Ovary (tissue), 9 donors: Measurements from ENCODE around the gene TRAPPC3L. TPM values are rescaled to one million over a fixed set of nuclear protein-coding genes. Genes with fewer than 3 reads are reported as not detected.

Experiments used
- DNase-seq, 5 donors: peaks; one replicate each; pipeline ENCODE4 v3.0.0-alpha.2; 2019 to 2020
- H3K27ac ChIP-seq, 2 donors: fragments of 200-600 bp; one replicate each; pipeline versions ENCODE4 v1.5.1 to v1.8.0; 2019 to 2022
- H3K27me3 ChIP-seq: fragments of 200-600 bp; one replicate; pipeline ENCODE4 v1.8.0; 2022
- H3K36me3 ChIP-seq: fragments of 200-600 bp; sonication (generic); one replicate; pipeline ENCODE4 v1.5.1; 2019
- H3K4me1 ChIP-seq: one replicate; pipeline ENCODE4 v1.8.1; 2013; ENCODE audit warnings: mild to moderate bottlenecking, moderate library complexity; ENCODE audit not compliant: insufficient read depth
- H3K4me3 ChIP-seq: fragments of 200-600 bp; sonication (generic); one replicate; pipeline ENCODE4 v1.5.1; 2017
- H3K9me3 ChIP-seq, 2 donors: fragments of 200-600 bp in 1 of 2; sonication (generic) in 1 of 2; one replicate each; pipeline versions ENCODE4 v1.5.1 to v1.8.1; 2013 to 2019; ENCODE audit warnings: mild to moderate bottlenecking in 1 of 2, moderate library complexity in 1 of 2
- EP300 ChIP-seq: sonication (generic); formaldehyde crosslinking; IDR thresholded peaks from one replicate; pipeline ENCODE4 v1.6.1; 2017; ENCODE audit warnings: antibody characterized with exemption
- POLR2A ChIP-seq: fragments of 450-650 bp; IDR thresholded peaks from one replicate; pipeline ENCODE4 v1.6.1; 2017; ENCODE audit warnings: antibody characterized with exemption, mild to moderate bottlenecking, moderate library complexity
- WGBS, 3 donors: extraction: QIAGEN DNeasy Blood & Tissue Kit in 1 of 3; methylation state at CpG; one replicate each; pipeline versions ENCODE4 v1.1.5 to v1.1.7; 2013 to 2017; 5-methylcytosine and 5-hydroxymethylcytosine counted together
- intact Hi-C, 4 donors: fragments of 100-400 bp; cut with DNase I; formaldehyde crosslinking; loops; one replicate each; pipeline versions ENCODE4 v1.11.0 to v1.15.1; 2022 to 2023
- polyA plus RNA-seq, 2 donors: library from polyadenylated mRNA; stranded (reverse); fragments of 200-250 nt in 1 of 2; fragments of 350-450 nt in 1 of 2; fragmentation: Illumina TruSeq in 1 of 2; extraction: RNeasy Lipid Tissue Mini Kit (QIAGEN cat#74804) in 1 of 2; gene quantifications; one replicate each; pipeline ENCODE4 v1.2.3, GENCODE V29; 2013 to 2014
- total RNA-seq, 7 donors: library from RNA; depleted of rRNA in 2 of 7; stranded (reverse); fragments of >200 nt in 2 of 7; fragmentation: NEBNext Ultra II Directional in 3 of 7; extraction: Animal tissue kit (Norgen Biotek cat#: 25700) in 3 of 7; gene quantifications; one replicate each; pipeline versions ENCODE4 v1.1.0 to v1.2.4, GENCODE V29; 2016 to 2023
- TF ChIP-seq, protein P1 (sequence below), 3 donors: fragments of 450-650 bp in 2 of 3; fragments of 200-600 bp in 1 of 3; IDR thresholded peaks; one replicate each; pipeline versions ENCODE4 v1.5.1 to v1.8.0; 2016 to 2022; ENCODE audit warnings: antibody characterized with exemption in 3 of 3, mild to moderate bottlenecking in 1 of 3
- donor health status: DM: no; HTN: no; CAD: no; lungs with moderate emphysema.
- donor health status: DM: no; HTN: no; CAD: no.
- donor health status: Bipolar disorder and iron deficiency.
- donor health status: DM: yes; HTN: yes; CAD: no.
- donor health status: DM: no; HTN: no; CAD: no.
- donor health status: DM: yes; HTN: yes; CAD: no.

Gene TRAPPC3L
- total and polyA plus RNA-seq, 9 donors, result 0.08 to 0.20 (median 0.10) TPM; not detected in 6

DNA sequence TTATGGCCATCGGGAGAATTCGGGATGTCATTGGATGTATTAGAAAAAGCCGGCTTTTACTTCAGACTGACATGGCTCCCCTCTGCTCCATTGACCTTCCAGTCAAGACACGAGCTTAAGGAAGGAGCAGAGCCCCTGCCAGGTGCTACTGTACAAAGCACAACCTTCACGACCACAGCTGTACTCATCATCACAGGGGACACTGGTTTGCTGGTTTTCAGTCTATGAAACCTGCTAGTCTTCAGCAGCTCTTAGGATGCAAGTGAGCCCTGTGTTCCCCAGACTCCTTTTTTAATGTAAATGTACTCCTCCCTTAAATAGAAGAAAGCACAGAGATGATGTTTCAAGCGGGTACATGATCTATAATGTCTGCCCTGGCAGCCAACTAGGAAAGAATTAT lies 1.9 kb upstream of the TRAPPC3L start:
- H3K27ac ChIP-seq, result no peak overlapping the region
- intact Hi-C loops, result no loop called here
- H3K9me3 ChIP-seq, result no peaks in the 10 kb centered on the region
- TF ChIP-seq, protein P1, sequence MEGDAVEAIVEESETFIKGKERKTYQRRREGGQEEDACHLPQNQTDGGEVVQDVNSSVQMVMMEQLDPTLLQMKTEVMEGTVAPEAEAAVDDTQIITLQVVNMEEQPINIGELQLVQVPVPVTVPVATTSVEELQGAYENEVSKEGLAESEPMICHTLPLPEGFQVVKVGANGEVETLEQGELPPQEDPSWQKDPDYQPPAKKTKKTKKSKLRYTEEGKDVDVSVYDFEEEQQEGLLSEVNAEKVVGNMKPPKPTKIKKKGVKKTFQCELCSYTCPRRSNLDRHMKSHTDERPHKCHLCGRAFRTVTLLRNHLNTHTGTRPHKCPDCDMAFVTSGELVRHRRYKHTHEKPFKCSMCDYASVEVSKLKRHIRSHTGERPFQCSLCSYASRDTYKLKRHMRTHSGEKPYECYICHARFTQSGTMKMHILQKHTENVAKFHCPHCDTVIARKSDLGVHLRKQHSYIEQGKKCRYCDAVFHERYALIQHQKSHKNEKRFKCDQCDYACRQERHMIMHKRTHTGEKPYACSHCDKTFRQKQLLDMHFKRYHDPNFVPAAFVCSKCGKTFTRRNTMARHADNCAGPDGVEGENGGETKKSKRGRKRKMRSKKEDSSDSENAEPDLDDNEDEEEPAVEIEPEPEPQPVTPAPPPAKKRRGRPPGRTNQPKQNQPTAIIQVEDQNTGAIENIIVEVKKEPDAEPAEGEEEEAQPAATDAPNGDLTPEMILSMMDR (IDR thresholded peaks at IDR 0.05), result no peak
- TF ChIP-seq EP300 (no peak), POLR2A (no peak)
- no peak overlapping the region for H3K4me3 ChIP-seq
- H3K27me3 ChIP-seq, result no peaks in the 10 kb centered on the region
- no peak for DNase-seq
- no peaks in the 10 kb centered on the region for H3K36me3 ChIP-seq
- H3K4me1 ChIP-seq, result no peaks in the 10 kb centered on the region
- WGBS, 3 donors, result 84 to 92% (median 85%) methylated on average over 6 of the region's 6 CpGs

DNA sequence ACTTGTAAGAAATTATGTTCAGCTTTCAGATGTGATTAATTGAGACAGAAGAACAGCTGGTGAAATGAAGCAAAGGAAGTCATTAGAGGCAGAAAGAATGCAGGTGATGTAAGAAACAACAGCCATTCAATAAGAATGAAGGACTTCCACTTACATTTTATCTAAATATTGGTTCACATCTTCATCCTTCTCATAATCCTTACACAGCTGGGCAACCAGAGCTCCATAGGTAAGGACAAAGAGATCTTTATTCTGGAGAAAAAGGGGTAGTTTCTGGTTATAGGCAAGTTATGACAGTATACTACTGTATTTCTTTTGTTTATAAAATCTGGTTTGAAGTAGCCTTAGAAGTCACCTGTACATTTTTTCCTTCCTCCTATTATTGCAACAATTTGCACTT lies 2.3 kb downstream of the TRAPPC3L start:
- Histone ChIP-seq H3K27me3 (no peaks in the 10 kb centered on the region), H3K4me1 (no peaks in the 10 kb centered on the region), H3K9me3 (no peaks in the 10 kb centered on the region), H3K27ac (no peak overlapping the region), H3K4me3 (no peak overlapping the region), H3K36me3 (no peaks in the 10 kb centered on the region)
- intact Hi-C loops, result no loop called here
- no peak for DNase-seq
- TF ChIP-seq EP300 (no peak), POLR2A (no peak)

DNA sequence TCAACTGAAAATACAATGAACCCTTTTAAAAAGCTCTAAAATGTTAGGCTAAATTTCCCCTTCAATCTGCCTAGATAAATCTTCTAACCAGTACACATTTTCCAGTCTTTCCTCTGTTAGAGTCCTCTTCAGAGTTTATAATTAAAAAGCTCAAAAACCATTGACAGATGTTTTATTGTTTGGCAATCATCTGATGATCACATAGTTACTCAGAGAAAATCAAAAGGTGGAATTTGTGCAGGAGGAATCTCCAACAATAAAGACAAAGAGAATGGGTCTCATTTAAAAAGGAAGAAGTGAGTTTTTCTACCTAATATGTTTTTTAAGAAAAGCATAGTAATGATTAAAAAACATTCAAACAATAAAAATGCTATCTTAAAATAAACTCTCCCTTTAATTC lies 3.1 kb downstream of the TRAPPC3L start:
- DNase-seq, result no peak
- no peaks in the 10 kb centered on the region for H3K27me3 ChIP-seq
- H3K4me3 ChIP-seq, result no peak overlapping the region
- TF ChIP-seq POLR2A (no peak), EP300 (no peak)
- TF ChIP-seq, protein P1 (IDR thresholded peaks at IDR 0.05), result no peak
- no peaks in the 10 kb centered on the region for H3K9me3 ChIP-seq
- intact Hi-C loops, result no loop called here
- no peaks in the 10 kb centered on the region for H3K36me3 ChIP-seq
- no peak overlapping the region for H3K27ac ChIP-seq
- H3K4me1 ChIP-seq, result no peaks in the 10 kb centered on the region

DNA sequence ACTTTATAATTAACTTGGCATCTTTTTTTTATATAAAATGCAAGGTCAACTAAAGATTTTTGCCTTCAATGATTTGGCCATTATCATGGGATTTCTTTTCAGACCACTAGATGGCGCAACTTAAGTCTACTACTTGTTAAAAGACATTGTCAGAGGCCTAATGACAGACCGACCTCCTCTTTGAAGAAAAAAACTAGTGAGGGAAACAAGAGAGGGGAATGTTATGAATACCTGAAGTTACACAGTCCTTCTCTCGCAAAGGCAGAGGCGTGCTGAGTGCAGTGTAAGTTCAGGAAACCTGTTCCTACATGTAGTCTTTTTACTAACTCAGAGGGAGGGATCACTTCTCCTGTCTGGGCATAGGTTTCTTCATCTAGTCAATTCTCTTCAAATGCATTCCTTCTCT lies 9.3 kb downstream of the TRAPPC3L start:
- WGBS, 3 donors, result 11 to 14% (median 11%) methylated on average over 4 of the region's 4 CpGs
- Histone ChIP-seq H3K27ac (no peak overlapping the region), H3K9me3 (no peaks in the 10 kb centered on the region), H3K27me3 (no peaks in the 10 kb centered on the region), H3K4me3 (no peak overlapping the region), H3K36me3 (no peaks in the 10 kb centered on the region), H3K4me1 (no peaks in the 10 kb centered on the region)
- no peak for TF ChIP-seq EP300
- TF ChIP-seq, protein P1 (IDR thresholded peaks at IDR 0.05), result peak in 2 of 3 donors; percentile 19 to 25
- no peak for TF ChIP-seq POLR2A
- no peak for DNase-seq
- intact Hi-C loops, result loop anchor here in 2 of 4 donors (10.0 kb wide), 2 partner anchors 261 to 271 kb away; partner anchors contain the start of gene TSPYL1 (in 1 of the 2)

DNA sequence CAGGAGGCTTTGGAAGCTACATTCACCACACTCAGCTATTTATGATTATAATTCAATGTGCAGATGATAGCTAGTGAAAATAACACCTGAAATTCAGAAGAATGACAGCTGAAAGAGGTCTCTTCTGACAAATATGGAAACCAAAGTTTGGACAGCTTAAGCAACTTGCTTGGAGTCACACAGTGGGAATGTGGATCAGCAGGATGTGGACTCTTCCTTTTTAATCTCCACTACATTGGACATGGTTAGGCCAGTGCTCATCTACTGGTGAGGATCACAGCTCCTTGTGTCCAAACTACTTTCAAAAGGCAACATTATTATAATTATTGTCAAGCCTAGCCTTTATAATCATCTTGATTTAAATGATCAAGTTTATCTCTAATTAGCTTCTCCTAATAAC lies 10.4 kb downstream of the TRAPPC3L start:
- no peaks in the 10 kb centered on the region for H3K36me3 ChIP-seq
- H3K9me3 ChIP-seq, result no peaks in the 10 kb centered on the region
- H3K4me1 ChIP-seq, result no peaks in the 10 kb centered on the region
- TF ChIP-seq, protein P1 (IDR thresholded peaks at IDR 0.05), result no peak
- TF ChIP-seq POLR2A, result no peak
- TF ChIP-seq EP300, result no peak
- no peak overlapping the region for H3K27ac ChIP-seq
- DNase-seq, result no peak
- intact Hi-C loops, result loop anchor here in 2 of 4 donors (10.0 kb wide), 2 partner anchors 260 to 270 kb away; partner anchors contain the start of gene TSPYL1 (in 1 of the 2)
- H3K27me3 ChIP-seq, result no peaks in the 10 kb centered on the region
- no peak overlapping the region for H3K4me3 ChIP-seq
